ENCODE results near the gene ZAR1. TPM values are rescaled to one million over a fixed set of nuclear protein-coding genes. Genes with fewer than 3 reads are reported as not detected.

Gene ZAR1
- total and polyA plus RNA-seq, 2 donors (not counting 1 experiment from before 2014, with no cell fraction given), result not detected

DNA sequence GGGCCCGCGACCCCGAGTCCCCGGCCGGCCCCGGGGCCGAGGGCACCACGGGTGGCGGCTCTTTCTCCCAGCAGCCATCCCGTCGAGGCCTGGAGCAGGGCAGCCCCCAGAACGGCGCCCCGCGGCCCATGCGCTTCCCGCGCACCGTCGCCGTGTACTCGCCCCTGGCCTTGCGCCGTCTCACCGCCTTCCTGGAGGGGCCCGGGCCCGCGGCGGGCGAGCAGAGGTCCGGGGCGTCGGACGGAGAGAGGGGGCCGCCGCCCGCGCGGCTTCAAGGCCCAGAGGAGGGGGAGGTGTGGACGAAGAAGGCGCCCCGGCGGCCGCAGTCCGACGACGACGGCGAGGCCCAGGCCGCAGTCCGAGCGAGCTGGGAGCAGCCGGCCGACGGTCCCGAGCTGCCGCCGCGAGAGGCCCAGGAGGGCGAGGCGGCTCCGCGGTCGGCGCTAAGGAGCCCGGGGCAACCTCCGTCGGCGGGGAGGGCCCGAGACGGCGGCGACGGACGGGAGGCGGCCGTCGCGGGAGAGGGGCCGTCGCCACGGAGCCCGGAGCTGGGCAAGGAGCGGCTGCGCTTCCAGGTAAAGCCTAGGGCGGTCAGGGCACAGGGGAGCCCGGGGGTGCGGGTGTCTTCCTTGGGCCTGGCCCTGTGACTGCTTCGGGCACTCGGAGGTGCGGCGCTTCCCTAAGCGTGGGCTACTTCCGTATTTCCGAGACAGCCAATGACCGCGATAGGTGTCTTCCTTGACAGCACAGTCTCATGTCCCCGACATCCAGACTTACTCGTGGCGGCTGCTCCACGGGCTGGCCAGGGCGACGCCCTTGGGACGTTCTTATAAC, 845 bp downstream of the ZAR1 start:
- H3K4me3 Mint-ChIP-seq, result peak overlapping the region; percentile 19
- Histone ChIP-seq H3K79me2 (ENCODE audit: control insufficient read depth, insufficient read depth, low read length) (no peaks in the 10 kb centered on the region), H3K9ac (ENCODE audit: low read length) (peak overlapping the region; percentile 49), H3K4me3 (ENCODE audit: control extremely low read depth in 1 of 5, extremely low read depth in 1 of 5, insufficient read depth in 1 of 5, low read depth in 2 of 5, low read length in 4 of 5) (no peak overlapping the region), H3K27me3 (replicated peaks in 1 of 4; ENCODE audit: control extremely low read depth in 1 of 4, control insufficient read depth in 3 of 4, insufficient read depth in 4 of 4, low read length in 3 of 4) (peaks cover 0 to 24% (median 16%) of the 10 kb centered on the region in 4 experiments), H3K4me2 (replicated peaks; ENCODE audit: low read depth, low read length, poor library complexity, severe bottlenecking) (peak overlapping the region; percentile 74), H2AFZ (ENCODE audit: insufficient read depth, low read depth, low read length, poor library complexity, severe bottlenecking) (peak overlapping the region; percentile 56), H3K4me1 (ENCODE audit: control insufficient read depth in 2 of 2, insufficient read depth in 2 of 2, low read length in 2 of 2) (peaks cover 9 to 11% of the 10 kb centered on the region in 2 donors), H4K20me1 (ENCODE audit: control insufficient read depth, insufficient read depth, low read length, poor library complexity, severe bottlenecking) (no peaks in the 10 kb centered on the region), H3K27ac (ENCODE audit: low read length in 2 of 2) (no peak overlapping the region), H3K9me3 (ENCODE audit: control extremely low read depth in 1 of 3, control insufficient read depth in 2 of 3, insufficient read depth in 1 of 3, low read length in 2 of 3) (peaks cover 0 to 4% (median 1%) of the 10 kb centered on the region in 3 donors), H3K36me3 (replicated peaks in 1 of 2; ENCODE audit: control extremely low read depth in 1 of 2, control insufficient read depth in 1 of 2, extremely low read depth in 1 of 2, insufficient read depth in 2 of 2, low read length in 1 of 2) (no peaks in the 10 kb centered on the region)
- H3K27me3 Mint-ChIP-seq, result peaks cover 34% of the 10 kb centered on the region
- TF ChIP-seq, protein P1, sequence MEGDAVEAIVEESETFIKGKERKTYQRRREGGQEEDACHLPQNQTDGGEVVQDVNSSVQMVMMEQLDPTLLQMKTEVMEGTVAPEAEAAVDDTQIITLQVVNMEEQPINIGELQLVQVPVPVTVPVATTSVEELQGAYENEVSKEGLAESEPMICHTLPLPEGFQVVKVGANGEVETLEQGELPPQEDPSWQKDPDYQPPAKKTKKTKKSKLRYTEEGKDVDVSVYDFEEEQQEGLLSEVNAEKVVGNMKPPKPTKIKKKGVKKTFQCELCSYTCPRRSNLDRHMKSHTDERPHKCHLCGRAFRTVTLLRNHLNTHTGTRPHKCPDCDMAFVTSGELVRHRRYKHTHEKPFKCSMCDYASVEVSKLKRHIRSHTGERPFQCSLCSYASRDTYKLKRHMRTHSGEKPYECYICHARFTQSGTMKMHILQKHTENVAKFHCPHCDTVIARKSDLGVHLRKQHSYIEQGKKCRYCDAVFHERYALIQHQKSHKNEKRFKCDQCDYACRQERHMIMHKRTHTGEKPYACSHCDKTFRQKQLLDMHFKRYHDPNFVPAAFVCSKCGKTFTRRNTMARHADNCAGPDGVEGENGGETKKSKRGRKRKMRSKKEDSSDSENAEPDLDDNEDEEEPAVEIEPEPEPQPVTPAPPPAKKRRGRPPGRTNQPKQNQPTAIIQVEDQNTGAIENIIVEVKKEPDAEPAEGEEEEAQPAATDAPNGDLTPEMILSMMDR (IDR thresholded peaks at IDR 0.05), result no peak
- TF ChIP-seq EZH2 (IDR thresholded peaks at IDR 0.05; ENCODE audit: borderline replicate concordance, insufficient read depth, low read depth, low read length, poor library complexity, severe bottlenecking), result no peak
- 22% methylated on average over 104 of the region's 104 CpGs for WGBS (ENCODE audit: insufficient coverage)
- intact Hi-C loops (cut with micrococcal nuclease), result no loop called here
- DNase-seq (peak; percentile 53), ATAC-seq (ENCODE audit: low read depth) (peak; percentile 36)
- H3K27ac Mint-ChIP-seq, result no peak overlapping the region
- ChIA-PET POLR2A (no interaction called here), CTCF (no interaction called here)
- no peaks in the 10 kb centered on the region for H3K9me3 Mint-ChIP-seq (ENCODE audit: insufficient read depth)
- peaks cover 4% of the 10 kb centered on the region for H3K4me1 Mint-ChIP-seq

DNA sequence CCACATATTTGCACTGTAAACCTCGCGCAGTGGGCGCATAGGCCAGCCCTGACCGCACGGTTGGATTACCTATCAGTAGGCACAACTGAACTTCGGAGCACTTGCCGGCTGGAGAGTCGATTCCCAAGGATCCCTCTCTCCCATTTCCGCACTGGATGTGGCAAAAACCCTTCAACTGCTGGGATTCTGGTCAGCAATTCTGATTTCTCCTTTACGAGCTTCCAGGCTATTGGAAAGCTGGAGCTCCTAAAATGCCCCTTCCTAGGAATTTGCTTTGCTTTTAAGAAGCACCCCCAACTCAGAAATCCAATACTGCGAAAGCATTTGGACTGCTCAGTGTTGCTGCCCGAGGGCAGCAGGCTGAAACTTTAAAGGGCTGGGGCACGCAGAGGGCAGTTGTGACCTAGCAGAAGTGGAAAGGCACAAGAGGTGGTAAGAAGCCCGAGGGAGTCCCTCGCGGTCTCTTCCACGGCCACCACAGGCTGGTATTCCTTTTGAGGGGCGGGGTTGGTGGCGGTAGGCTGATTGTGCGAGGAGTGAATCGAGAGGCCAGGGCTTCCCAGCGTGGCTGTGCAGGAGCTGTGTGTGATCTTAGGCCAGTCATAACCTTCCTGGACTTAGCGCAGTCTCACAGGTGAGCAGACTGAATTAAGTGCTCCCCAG, 1.6 kb downstream of the ZAR1 start:
- H3K4me2 ChIP-seq (replicated peaks; ENCODE audit: low read depth, low read length, poor library complexity, severe bottlenecking), result peak overlapping the region; percentile 74
- peaks cover 0 to 4% (median 1%) of the 10 kb centered on the region in 3 donors for H3K9me3 ChIP-seq (ENCODE audit: control extremely low read depth in 1 of 3, control insufficient read depth in 2 of 3, insufficient read depth in 1 of 3, low read length in 2 of 3)
- Mint-ChIP-seq H3K4me3 (peak overlapping the region; percentile 20), H3K4me1 (peaks cover 4% of the 10 kb centered on the region), H3K27me3 (peaks cover 34% of the 10 kb centered on the region), H3K27ac (no peak overlapping the region), H3K9me3 (ENCODE audit: insufficient read depth) (no peaks in the 10 kb centered on the region)
- TF ChIP-seq, protein P1 (IDR thresholded peaks at IDR 0.05), result no peak
- no peak for TF ChIP-seq EZH2 (IDR thresholded peaks at IDR 0.05; ENCODE audit: borderline replicate concordance, insufficient read depth, low read depth, low read length, poor library complexity, severe bottlenecking)
- H3K4me1 ChIP-seq (ENCODE audit: control insufficient read depth in 2 of 2, insufficient read depth in 2 of 2, low read length in 2 of 2), result peaks cover 9 to 11% of the 10 kb centered on the region in 2 donors
- ATAC-seq (ENCODE audit: low read depth), result no peak
- 83% methylated on average over 22 of the region's 23 CpGs for WGBS (ENCODE audit: insufficient coverage)
- ChIA-PET POLR2A (no interaction called here), CTCF (no interaction called here)
- intact Hi-C loops (cut with micrococcal nuclease), result no loop called here
- H3K27me3 ChIP-seq (replicated peaks in 1 of 4; ENCODE audit: control extremely low read depth in 1 of 4, control insufficient read depth in 3 of 4, insufficient read depth in 4 of 4, low read length in 3 of 4), result peaks cover 0 to 24% (median 16%) of the 10 kb centered on the region in 4 experiments
- no peaks in the 10 kb centered on the region for H3K36me3 ChIP-seq (replicated peaks in 1 of 2; ENCODE audit: control extremely low read depth in 1 of 2, control insufficient read depth in 1 of 2, extremely low read depth in 1 of 2, insufficient read depth in 2 of 2, low read length in 1 of 2)
- no peak for DNase-seq
- H3K9ac ChIP-seq (ENCODE audit: low read length), result no peak overlapping the region
- H4K20me1 ChIP-seq (ENCODE audit: control insufficient read depth, insufficient read depth, low read length, poor library complexity, severe bottlenecking), result no peaks in the 10 kb centered on the region
- H3K79me2 ChIP-seq (ENCODE audit: control insufficient read depth, insufficient read depth, low read length), result no peaks in the 10 kb centered on the region
- H2AFZ ChIP-seq (ENCODE audit: insufficient read depth, low read depth, low read length, poor library complexity, severe bottlenecking), result peak overlapping the region; percentile 56
- H3K27ac ChIP-seq (ENCODE audit: low read length in 2 of 2), result no peak overlapping the region
- H3K4me3 ChIP-seq (ENCODE audit: control extremely low read depth in 1 of 5, extremely low read depth in 1 of 5, insufficient read depth in 1 of 5, low read depth in 2 of 5, low read length in 4 of 5), result no peak overlapping the region

Data from B cell (primary cell).